Ramos (cell line): ENCODE measurements around the gene CCDC12.

Experiments used
- in situ Hi-C: fragments of 300-500 bp; cut with MboI; formaldehyde crosslinking; loops from one replicate; pipeline ENCODE4 v1.14.3; 2022; ENCODE audit warnings: low sequenced_read_pairs; ENCODE audit not compliant: unreplicated experiment

CCDC12 gene

DNA sequence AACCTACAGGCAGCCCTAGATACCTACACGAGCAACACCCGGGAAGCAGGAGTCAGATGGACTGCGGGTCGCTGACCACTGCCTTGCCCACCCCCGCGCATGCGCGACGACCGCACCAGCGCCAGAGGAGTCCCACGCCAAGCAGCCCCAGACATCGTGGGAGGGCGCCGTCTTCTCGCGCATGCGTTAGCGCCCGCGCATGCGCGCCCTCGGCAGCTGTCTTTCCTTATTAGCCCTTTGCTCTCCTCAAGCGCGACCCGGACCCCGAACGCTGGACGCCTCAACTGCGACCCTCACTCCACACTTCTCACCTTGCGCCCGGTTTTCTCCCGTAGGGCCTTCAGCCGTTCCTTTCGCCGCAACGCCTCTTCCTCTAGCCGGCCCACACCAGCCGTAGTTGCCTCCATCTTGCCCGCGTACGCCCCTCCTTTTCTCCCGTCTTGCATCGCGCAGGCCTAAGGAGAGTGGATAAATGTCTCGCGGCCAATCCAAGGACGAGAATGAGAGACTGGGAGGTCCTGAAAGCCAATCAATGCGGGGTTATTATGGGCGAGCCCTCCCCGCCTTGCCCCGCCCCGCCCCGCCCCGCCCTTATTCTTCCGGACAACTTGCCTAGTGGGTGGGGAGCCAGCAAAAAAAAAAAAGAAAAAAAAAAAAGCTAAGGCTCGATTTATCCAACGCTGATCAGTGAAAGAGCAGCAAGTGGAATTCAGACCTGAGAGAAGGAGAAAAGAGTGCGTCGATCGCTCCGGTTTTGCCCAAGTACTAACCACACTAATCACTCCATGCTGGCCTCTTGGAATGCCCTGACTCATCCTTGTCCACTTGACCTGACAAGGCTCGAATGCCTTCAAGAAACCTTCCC is at the start of gene CCDC12:
TSS of gene CCDC12 (minus strand) at position 420 of the 865 bp plus-strand sequence. CDS start at position 407, 13 bp downstream.
- in situ Hi-C loops, result no loop called here

DNA sequence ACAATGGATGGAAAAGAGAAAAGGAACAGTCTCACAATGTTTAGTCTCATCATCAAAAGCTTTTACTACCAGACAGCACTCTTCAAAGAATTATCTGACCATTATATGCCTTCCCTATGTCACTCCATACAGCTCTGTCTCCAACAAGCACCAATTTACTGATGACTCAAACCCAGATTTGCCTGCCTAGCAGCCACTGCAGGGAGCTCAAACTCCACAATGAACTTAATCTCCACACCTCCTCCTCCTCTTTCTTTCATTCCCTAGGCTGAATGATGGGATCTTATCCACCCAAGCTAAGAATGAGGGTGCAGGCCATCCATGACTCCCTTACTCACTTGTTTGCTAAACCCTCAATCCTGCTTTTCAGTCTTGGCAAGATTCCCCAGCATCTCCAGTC is 48.4 kb upstream of the CCDC12 start:
- in situ Hi-C loops, result loop anchor here (25.0 kb wide), 1 partner anchor 313 kb away; the partner anchor contains the start of genes PRSS50 and TMIE

DNA sequence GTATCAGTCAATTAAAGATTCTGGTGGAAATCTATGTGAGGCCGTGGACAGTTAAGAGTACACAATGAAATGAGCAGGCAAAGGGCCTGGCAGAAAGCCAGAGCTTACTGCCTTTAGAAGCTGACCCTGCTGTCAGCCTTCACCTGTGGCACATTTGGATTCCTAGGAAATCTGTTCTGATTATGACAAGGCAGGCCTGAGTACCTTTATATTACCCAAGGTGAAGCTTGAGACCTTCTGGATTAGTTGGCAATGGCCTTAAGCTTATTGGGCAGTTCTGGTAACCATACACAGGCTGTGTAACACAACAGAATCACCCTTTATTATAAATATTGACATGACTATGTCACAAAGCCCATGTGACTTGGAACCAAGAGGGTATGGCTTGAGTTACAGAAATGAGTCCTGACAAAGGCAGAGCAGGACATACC is 46.1 kb upstream of the CCDC12 start:
- in situ Hi-C loops, result loop anchor here (25.0 kb wide), 1 partner anchor 310 kb away; the partner anchor contains the start of genes PRSS50 and TMIE

DNA sequence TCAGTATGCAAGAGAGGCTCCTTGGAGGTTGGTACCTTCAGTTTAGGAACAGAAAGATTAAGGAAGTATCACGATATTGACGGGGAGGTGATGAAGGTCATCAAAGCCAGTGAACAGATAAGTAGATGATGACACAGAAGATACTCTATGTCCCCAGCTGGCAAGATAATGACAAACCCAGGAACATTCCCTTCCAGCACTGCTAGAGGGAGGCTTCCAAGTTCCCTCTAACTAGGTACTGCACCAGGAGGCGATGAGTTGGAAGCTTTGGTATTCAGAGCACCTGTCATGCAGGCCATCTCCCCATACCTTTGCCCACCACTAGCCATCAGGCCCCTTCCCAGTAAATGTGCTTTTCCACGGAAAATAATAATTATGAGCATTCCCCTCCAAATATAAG is 43.8 kb upstream of the CCDC12 start:
- in situ Hi-C loops, result loop anchor here (25.0 kb wide), 1 partner anchor 308 kb away; the partner anchor contains the start of genes PRSS50 and TMIE

DNA sequence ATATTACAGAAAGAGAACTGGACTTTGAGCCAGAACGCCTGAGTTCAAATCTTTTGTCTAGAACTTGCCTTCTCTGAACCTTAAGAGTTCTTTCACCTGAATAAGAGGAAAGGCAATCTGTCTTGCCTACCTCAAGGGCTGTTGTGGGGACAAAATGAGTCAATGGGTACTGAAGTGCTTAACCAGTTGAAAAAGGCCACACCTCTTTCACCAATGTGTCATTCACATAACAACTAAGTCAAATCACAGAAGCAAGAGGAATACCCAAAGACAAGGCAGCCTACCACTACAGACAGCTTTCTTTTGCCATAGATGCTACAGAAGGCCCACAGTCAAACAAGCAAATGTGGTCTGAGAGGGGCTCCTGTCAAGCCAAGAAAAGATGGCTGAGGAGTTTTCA is 42.7 kb upstream of the CCDC12 start:
- in situ Hi-C loops, result loop anchor here (25.0 kb wide), 1 partner anchor 307 kb away; the partner anchor contains the start of genes PRSS50 and TMIE

DNA sequence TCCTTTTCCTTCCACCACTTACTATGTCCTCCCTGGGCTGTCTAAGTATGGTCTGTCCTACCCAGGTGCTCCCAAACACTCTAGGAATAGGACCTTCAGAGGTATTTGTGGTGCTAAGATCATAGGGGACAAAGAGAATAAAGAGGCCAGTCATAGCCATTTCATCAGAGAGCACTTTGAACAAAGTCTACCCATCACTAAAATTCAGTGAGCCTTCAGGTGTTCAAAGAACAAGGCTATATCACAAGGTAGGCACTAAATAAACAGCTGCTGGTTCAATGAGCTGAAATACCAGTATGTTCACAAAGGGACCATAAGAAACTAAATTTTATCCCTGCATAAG is 41.7 kb upstream of the CCDC12 start:
- in situ Hi-C loops, result loop anchor here (25.0 kb wide), 1 partner anchor 306 kb away; the partner anchor contains the start of genes PRSS50 and TMIE

DNA sequence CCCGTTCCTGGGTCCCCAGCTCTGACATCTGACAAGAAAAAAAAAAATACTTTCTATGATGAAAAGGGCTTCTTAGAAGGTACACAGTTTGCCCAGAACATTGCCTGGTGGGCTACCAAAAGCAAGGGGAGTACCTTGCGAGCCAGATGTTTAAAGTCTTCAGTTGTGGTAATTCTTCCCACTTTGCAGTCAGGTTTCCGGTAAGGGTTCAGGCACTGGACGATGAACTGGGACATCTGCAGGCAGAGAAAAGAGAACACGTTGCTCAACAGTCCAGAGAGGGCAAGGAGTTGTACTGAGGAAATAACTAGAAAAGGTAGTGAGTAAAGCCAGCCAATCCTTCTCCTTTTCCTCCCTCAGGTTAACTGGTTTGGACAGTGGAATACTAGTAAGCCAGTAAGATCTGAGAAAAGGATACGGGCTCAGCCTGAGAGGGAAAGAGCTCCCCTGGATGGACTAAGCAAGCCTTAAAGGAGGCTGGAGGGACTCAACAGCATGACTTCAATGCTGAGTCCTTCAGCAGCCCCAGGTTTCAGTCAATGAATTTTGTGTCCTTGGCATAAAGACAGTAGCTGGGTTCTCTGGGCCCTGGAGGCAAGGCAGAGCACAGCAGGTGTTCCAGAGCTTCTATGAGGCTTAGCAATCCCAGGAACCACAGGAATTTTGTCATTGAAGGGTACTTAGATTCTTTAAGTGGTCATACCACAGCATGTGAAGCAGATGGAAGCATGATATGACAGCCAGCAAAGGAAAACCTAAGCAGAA is 41.1 kb upstream of the CCDC12 start:
- in situ Hi-C loops, result loop anchor here (25.0 kb wide), 1 partner anchor 305 kb away; the partner anchor contains the start of genes PRSS50 and TMIE

DNA sequence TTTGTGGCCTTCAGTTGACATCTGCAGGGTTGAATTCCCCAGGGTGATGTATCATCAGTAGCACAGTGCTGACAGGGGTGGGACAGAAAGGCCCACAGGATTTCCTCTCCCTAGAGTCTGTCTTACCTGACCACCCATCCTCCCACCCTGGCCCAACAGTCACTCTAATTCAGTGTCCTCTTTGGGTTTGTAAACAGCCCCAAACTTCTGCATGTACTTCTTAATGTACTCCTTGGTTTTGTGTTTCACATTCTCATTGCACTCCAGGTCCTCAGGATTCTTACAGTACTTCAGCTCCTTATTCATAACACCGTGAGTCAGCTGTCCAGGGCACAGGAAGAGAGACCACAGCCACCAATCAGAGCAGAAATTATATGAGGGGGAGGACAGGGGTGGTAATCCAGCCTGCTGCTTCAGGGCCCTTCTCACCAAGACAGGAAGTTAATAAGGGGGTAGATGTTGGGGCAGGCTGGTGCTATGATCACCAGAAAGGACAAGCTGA is 40.4 kb upstream of the CCDC12 start:
- in situ Hi-C loops, result loop anchor here (25.0 kb wide), 1 partner anchor 305 kb away; the partner anchor contains the start of genes PRSS50 and TMIE

DNA sequence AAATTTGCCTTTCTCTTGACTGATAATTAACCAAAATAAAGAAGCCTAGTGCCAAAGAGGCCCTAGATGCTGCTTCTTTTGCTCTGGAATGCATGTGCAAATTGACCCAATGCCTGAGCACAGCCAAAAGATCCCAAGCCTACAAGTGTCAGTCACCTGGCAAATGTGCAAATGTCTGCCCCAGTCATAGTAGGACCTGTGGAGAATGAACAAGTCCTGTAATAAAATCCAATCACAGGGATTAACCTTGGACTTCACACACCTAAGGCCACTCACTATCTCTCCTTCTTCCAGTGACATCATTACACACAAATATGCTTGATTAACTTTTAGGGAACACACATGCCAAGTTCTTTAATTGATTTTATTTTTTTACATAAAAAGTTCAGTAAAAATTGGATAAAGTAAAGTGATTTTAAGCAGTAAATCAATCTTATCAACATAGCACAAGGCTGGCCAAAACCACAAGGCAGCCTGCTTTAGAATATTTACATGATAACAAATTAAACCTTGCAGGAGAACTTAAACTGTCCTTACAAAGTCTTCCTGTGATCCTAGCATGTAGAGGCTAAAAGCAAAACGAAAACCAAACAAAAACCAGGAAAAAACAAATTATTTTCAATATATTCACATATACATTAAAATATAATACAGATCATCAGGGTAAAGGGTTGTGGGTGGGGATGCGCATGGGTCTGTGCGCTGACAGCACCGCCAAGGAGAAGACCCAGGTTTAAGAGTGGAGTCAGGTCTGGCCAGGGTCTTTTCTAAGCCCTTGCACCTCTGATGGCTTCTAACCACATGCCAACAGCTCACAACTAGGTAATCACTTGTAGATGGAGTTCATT is 39.8 kb upstream of the CCDC12 start:
- in situ Hi-C loops, result loop anchor here (25.0 kb wide), 1 partner anchor 304 kb away; the partner anchor contains the start of genes PRSS50 and TMIE

DNA sequence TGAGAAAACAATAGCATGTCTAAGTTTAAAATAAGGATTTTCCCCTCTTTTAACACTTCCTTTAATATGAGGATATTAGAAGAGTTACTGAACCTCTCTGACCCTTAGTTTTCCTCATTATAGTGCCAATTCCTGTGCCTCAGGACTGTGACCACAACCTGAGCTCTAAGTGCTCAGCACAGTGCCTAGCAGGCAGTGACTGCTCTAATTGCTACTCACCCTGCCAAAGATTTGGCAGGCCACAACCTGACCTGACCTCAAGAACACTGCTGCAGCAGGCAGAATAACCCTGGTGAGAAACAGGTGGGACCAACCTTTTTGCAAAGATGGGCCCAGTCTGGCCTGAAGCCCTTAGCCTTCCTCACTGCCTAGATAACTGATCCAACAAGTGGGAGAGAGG is 38.6 kb upstream of the CCDC12 start:
- in situ Hi-C loops, result loop anchor here (25.0 kb wide), 1 partner anchor 303 kb away; the partner anchor contains the start of genes PRSS50 and TMIE

DNA sequence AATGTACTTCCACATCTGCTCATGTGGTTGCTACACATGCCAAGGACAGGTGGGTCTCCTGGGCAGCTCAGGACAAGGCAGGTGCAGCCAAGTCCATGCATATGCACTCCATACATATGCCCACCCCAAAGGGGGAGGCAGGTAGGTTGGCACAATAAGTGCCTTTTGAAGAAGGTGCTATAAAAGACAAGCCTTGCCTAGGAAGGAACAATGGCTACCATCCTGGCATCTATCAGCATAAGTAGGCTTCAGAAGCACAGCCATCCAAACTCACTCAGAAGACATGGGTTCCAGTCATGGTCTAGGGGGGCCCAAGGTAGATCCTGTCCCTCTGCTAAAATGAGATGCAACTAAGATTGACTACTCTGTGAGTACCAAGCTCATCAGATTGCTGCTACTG is 37.5 kb upstream of the CCDC12 start:
- in situ Hi-C loops, result loop anchor here (25.0 kb wide), 1 partner anchor 302 kb away; the partner anchor contains the start of genes PRSS50 and TMIE

DNA sequence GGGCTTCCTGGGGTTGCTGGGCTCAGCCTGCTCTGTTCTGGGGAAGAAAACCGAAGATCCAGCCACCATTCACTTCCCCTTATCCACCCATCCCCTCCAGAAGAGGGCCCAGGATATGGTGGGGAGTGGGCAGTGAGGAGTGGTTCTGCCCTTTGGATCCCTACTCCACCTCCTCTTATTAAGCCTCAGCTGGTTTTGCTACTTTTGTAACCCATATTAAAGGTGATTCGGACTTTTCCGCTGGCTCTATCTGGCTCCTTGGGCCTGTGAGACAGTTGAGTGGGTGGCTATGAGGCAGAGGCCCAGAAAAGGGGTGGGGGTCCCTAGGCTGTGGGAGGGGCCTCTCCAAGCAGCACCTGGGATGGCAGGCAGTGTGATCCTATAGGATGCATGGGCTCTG is 36.7 kb upstream of the CCDC12 start:
- in situ Hi-C loops, result loop anchor here (25.0 kb wide), 1 partner anchor 301 kb away; the partner anchor contains the start of genes PRSS50 and TMIE

DNA sequence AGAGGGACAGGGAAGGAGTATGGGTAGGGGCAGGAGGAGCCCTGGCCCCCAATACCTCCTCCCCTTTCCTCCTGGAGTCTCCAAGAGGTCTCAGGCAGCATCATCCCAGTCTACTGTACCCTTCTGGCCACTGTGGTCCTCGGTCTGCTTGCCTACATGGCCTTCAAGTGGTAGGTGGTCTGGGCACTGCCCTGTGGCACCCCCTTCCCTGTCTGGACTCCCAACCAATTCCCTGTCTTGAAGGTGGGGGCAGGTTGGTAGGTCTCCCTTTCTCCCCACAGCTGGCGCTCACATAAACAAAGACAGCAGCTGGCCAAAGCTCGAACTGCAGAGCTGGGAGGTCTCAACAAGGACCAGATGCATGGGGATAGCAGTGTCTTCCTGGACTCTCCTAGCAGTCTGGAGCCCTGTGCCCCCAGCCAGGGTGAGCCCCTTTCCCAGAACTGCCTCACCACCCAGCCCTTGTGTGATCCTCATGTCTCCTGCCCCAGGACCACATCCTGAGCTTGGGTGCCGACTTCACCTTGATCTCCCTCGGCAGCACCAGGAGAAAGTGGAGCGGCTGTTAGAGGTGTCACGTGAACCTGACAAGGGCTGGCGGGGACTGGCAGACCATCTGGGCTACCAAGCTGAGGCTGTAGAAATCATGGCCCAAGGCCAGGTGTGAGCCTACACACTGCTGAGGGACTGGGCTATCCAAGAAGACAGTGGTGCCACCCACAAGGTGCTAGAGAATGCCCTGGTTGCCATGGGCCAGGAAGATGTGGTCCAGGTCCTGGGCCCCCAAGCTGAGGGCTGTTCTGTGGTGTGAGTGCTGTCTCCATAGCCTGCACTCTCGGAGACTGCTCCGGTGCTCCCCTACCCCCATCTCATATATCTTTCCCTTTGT is 36.0 kb upstream of the CCDC12 start:
- in situ Hi-C loops, result loop anchor here (25.0 kb wide), 1 partner anchor 300 kb away; the partner anchor contains the start of genes PRSS50 and TMIE

DNA sequence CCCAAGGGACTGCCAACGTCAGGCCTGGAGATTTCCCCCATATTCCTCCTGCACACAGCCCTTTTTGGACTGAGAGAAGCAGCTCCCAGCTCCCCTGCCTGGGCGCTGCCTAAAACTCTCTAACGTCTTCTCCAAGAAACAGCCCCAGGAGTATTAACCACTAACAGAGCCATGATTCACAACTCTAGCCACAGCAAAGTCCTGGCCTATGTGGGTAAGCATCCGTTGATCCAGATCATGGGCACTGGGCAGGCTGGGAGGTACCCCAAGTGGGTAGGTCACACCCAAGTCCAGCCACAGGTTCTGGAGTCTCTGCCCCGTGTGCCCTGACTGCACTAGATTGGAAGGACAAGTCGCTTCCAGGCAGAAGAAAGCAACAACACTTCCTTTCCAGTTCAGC is 34.8 kb upstream of the CCDC12 start:
- in situ Hi-C loops, result loop anchor here (25.0 kb wide), 1 partner anchor 299 kb away; the partner anchor contains the start of genes PRSS50 and TMIE

DNA sequence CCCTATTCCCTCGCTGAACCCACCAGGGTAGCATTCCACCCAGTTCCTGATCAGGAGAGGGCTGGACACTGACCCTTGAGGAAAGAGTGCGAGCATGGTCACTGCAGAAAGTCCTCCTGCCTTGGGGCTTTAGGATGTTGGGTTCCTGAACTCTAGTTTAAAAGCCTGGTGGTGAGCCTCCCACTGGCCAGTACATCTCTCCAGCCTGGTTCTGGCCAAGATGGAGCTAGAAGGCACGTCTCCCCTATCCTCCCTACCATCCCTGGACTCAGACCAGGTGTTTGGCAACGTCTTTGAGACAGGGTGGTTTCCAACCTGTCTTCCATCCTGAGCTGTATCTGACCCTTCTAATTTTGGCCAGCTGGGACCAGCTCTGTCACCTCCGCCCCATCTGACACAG is 34.4 kb upstream of the CCDC12 start:
- in situ Hi-C loops, result loop anchor here (25.0 kb wide), 1 partner anchor 299 kb away; the partner anchor contains the start of genes PRSS50 and TMIE

DNA sequence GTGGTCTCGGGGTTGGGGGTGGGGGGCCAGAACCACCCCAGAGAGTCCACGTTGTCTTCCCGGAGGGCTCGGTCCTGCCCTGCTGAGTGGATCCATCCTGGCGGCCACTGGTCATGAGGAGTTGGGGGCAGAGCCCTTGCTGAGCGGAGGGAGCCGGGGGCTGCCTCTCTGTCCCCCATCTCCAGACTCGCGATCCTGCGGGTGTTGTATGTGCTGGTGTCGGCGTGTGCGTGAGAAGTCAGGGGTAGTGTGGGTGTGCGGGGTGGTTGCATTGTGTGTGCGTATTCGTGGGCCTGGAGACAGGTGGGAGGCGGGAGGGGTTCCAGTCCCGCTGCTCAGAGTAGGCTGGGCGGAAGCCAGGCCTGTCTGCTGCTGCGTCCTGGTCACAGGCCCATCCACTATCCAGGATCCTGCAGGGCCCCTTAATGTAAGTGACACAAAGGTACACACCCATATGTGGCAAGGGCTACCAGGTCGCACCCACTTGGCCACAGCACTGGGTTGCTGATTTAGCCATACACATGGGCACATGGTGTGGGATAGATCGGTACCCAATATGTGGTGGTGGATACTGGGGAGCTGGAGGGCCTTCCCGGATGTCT is 33.7 kb upstream of the CCDC12 start:
- in situ Hi-C loops, result loop anchor here (25.0 kb wide), 1 partner anchor 298 kb away; the partner anchor contains the start of genes PRSS50 and TMIE
